ENCODE data around the gene HOXA7. TPM values are rescaled to one million over a fixed set of nuclear protein-coding genes. Genes with fewer than 3 reads are reported as not detected.

HOXA7 gene
- polyA plus RNA-seq, 1 of the 3 experiments (the other 2 are of a cell fraction), result not detected

- Histone ChIP-seq H3K4me3 (ENCODE audit: low read depth in 2 of 2, low read length in 1 of 2) (no peak overlapping the region), H3K27ac (ENCODE audit: low read depth in 2 of 2, low read length in 1 of 2) (no peak overlapping the region), H2AFZ (ENCODE audit: low read depth) (no peak overlapping the region), H3K79me2 (ENCODE audit: insufficient read depth) (no peaks in the 10 kb centered on the region), H3F3A (replicated peaks; ENCODE audit: insufficient read depth) (no peaks in the 10 kb centered on the region), H3K36me3 (replicated peaks in 1 of 2; ENCODE audit: control insufficient read depth in 1 of 2, insufficient read depth in 2 of 2, low read length in 1 of 2) (no peaks in the 10 kb centered on the region), H3K9me3 (no peaks in the 10 kb centered on the region), H3K9ac (no peak overlapping the region), H3K27me3 (ENCODE audit: insufficient read depth) (peaks cover 100% of the 10 kb centered on the region), H4K20me1 (ENCODE audit: insufficient read depth) (no peaks in the 10 kb centered on the region), H3K9me2 (no peaks in the 10 kb centered on the region), H3K4me1 (ENCODE audit: control insufficient read depth in 1 of 2, insufficient read depth in 2 of 2, low read depth in 1 of 2, low read length in 1 of 2) (peaks cover 11 to 12% of the 10 kb centered on the region in 2 experiments; a peak in 1 of 4 replicates), H3K4me2 (no peak overlapping the region)
- no peak for DNase-seq
- no peak for TF ChIP-seq RCOR1 (IDR thresholded peaks at IDR 0.05; ENCODE audit: low read length)
- 0 out of 2 replicates have a peak, but pooled peaks have one; percentile 49 for TF ChIP-seq EZH2phosphoT487 (IDR thresholded peaks at IDR 0.05; ENCODE audit: borderline replicate concordance, low read depth)
- ChIA-PET CTCF (interaction anchor here (0.8 to 3.8 kb wide), 13 partner anchors 10 to 1248 kb away, joined by 3 to 31 read pairs (median 4); partner anchors contain the start of genes HOXA3 and HOXA4), POLR2A (no interaction called here)
- WGBS (ENCODE audit: low lambda C conversion rate), result 39% methylated on average over 18 of the region's 18 CpGs
These were observed 15.1 kb downstream of the HOXA7 start for GRCh38 chr7:27141137-27141922.

- Histone ChIP-seq H2AFZ (ENCODE audit: low read depth) (no peak overlapping the region), H4K20me1 (ENCODE audit: insufficient read depth) (no peaks in the 10 kb centered on the region), H3K27me3 (ENCODE audit: insufficient read depth) (peaks cover 100% of the 10 kb centered on the region), H3K4me1 (ENCODE audit: control insufficient read depth in 1 of 2, insufficient read depth in 2 of 2, low read depth in 1 of 2, low read length in 1 of 2) (peaks cover 11 to 12% of the 10 kb centered on the region in 2 experiments; a peak in 1 of 4 replicates), H3K4me3 (ENCODE audit: low read depth in 2 of 2, low read length in 1 of 2) (no peak overlapping the region), H3K9me2 (no peaks in the 10 kb centered on the region), H3K27ac (ENCODE audit: low read depth in 2 of 2, low read length in 1 of 2) (no peak overlapping the region), H3K9ac (no peak overlapping the region), H3K4me2 (no peak overlapping the region), H3K36me3 (replicated peaks in 1 of 2; ENCODE audit: control insufficient read depth in 1 of 2, insufficient read depth in 2 of 2, low read length in 1 of 2) (no peaks in the 10 kb centered on the region), H3K79me2 (ENCODE audit: insufficient read depth) (no peaks in the 10 kb centered on the region), H3F3A (replicated peaks; ENCODE audit: insufficient read depth) (no peaks in the 10 kb centered on the region), H3K9me3 (no peaks in the 10 kb centered on the region)
- DNase-seq, result no peak
- POLR2A ChIA-PET, result no interaction called here
- 19% methylated on average over 15 of the region's 15 CpGs for WGBS (ENCODE audit: low lambda C conversion rate)
- CTCF ChIA-PET, result interaction anchor here (0.8 to 3.8 kb wide), 9 partner anchors 11 to 1050 kb away, joined by 3 to 31 read pairs (median 4); partner anchors contain the start of gene HOXA3
- TF ChIP-seq, protein P1, sequence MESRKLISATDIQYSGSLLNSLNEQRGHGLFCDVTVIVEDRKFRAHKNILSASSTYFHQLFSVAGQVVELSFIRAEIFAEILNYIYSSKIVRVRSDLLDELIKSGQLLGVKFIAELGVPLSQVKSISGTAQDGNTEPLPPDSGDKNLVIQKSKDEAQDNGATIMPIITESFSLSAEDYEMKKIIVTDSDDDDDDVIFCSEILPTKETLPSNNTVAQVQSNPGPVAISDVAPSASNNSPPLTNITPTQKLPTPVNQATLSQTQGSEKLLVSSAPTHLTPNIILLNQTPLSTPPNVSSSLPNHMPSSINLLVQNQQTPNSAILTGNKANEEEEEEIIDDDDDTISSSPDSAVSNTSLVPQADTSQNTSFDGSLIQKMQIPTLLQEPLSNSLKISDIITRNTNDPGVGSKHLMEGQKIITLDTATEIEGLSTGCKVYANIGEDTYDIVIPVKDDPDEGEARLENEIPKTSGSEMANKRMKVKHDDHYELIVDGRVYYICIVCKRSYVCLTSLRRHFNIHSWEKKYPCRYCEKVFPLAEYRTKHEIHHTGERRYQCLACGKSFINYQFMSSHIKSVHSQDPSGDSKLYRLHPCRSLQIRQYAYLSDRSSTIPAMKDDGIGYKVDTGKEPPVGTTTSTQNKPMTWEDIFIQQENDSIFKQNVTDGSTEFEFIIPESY (IDR thresholded peaks at IDR 0.05; ENCODE audit: borderline replicate concordance, low read depth), result no peak
- TF ChIP-seq, protein P2, sequence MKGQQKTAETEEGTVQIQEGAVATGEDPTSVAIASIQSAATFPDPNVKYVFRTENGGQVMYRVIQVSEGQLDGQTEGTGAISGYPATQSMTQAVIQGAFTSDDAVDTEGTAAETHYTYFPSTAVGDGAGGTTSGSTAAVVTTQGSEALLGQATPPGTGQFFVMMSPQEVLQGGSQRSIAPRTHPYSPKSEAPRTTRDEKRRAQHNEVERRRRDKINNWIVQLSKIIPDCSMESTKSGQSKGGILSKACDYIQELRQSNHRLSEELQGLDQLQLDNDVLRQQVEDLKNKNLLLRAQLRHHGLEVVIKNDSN (IDR thresholded peaks at IDR 0.05; ENCODE audit: borderline replicate concordance, low read depth), result peak; percentile 18; the same call in 1 of the 2 replicates
- TF ChIP-seq TEAD4 (IDR thresholded peaks at IDR 0.05; ENCODE audit: borderline replicate concordance, insufficient read depth) (no peak), TCF12 (IDR thresholded peaks at IDR 0.05) (no peak), MEF2A (IDR thresholded peaks at IDR 0.05; ENCODE audit: borderline replicate concordance, low read depth) (no peak), RFX5 (IDR thresholded peaks at IDR 0.05; ENCODE audit: low read length) (no peak), EZH2phosphoT487 (IDR thresholded peaks at IDR 0.05; ENCODE audit: borderline replicate concordance, low read depth) (0 out of 2 replicates have a peak, but pooled peaks have one; percentile 51)
- TF ChIP-seq, protein P3, sequence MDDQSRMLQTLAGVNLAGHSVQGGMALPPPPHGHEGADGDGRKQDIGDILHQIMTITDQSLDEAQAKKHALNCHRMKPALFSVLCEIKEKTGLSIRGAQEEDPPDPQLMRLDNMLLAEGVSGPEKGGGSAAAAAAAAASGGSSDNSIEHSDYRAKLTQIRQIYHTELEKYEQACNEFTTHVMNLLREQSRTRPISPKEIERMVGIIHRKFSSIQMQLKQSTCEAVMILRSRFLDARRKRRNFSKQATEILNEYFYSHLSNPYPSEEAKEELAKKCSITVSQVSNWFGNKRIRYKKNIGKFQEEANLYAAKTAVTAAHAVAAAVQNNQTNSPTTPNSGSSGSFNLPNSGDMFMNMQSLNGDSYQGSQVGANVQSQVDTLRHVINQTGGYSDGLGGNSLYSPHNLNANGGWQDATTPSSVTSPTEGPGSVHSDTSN (IDR thresholded peaks at IDR 0.05), result no peak
- TF ChIP-seq, protein P4, sequence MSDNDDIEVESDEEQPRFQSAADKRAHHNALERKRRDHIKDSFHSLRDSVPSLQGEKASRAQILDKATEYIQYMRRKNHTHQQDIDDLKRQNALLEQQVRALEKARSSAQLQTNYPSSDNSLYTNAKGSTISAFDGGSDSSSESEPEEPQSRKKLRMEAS (IDR thresholded peaks at IDR 0.05; ENCODE audit: low read depth), result no peak
These were observed 16.2 kb downstream of the HOXA7 start for GRCh38 chr7:27140126-27140857.

Data from SK-N-SH (cell line).